Measurements from ENCODE around the gene MTFP1.

The MTFP1 gene

GRCh38 chr22:30429887-30430286 is 4.3 kb downstream of the MTFP1 start:
- DNase-seq (ENCODE audit: low spot score), result no peak
- no peak for TF ChIP-seq CTCF (IDR thresholded peaks at IDR 0.05)
- Histone ChIP-seq H3K4me3 (no peak overlapping the region), H3K27ac (no peak overlapping the region)

GRCh38 chr22:30430933-30431332 is 5.4 kb downstream of the MTFP1 start:
- TF ChIP-seq CTCF (IDR thresholded peaks at IDR 0.05), result no peak
- no peak overlapping the region for H3K27ac ChIP-seq
- H3K4me3 ChIP-seq, result no peak overlapping the region
- no peak for DNase-seq (ENCODE audit: low spot score)

- no peak overlapping the region for H3K27ac ChIP-seq
- no peak for DNase-seq (ENCODE audit: low spot score)
- no peak overlapping the region for H3K4me3 ChIP-seq
- TF ChIP-seq CTCF (IDR thresholded peaks at IDR 0.05), result no peak
These were observed 6.5 kb downstream of the MTFP1 start for GRCh38 chr22:30432096-30432495.

GRCh38 chr22:30432520-30432919 is 7.0 kb downstream of the MTFP1 start:
- no peak for TF ChIP-seq CTCF (IDR thresholded peaks at IDR 0.05)
- DNase-seq (ENCODE audit: low spot score), result no peak
- no peak overlapping the region for H3K4me3 ChIP-seq
- no peak overlapping the region for H3K27ac ChIP-seq

GRCh38 chr22:30433227-30433626 is 7.7 kb downstream of the MTFP1 start:
- DNase-seq (ENCODE audit: low spot score), result no peak
- no peak overlapping the region for H3K27ac ChIP-seq
- TF ChIP-seq CTCF (IDR thresholded peaks at IDR 0.05), result no peak
- no peak overlapping the region for H3K4me3 ChIP-seq

- TF ChIP-seq CTCF (IDR thresholded peaks at IDR 0.05), result no peak
- no peak overlapping the region for H3K4me3 ChIP-seq
- no peak for DNase-seq (ENCODE audit: low spot score)
These were observed 8.2 kb downstream of the MTFP1 start for GRCh38 chr22:30433773-30434172.

GRCh38 chr22:30434843-30435242 is 9.3 kb downstream of the MTFP1 start:
- Histone ChIP-seq H3K27ac (no peak overlapping the region), H3K4me3 (no peak overlapping the region)
- DNase-seq (ENCODE audit: low spot score), result no peak
- TF ChIP-seq CTCF (IDR thresholded peaks at IDR 0.05), result no peak

More at GRCh38 chr22:30433773-30434172, 8.2 kb downstream of the MTFP1 start:
- H3K27ac ChIP-seq, result no peak overlapping the region
